Loucy (cell line): ENCODE data around the gene TNS3.

Experiments
- H2AFZ ChIP-seq: fragments of 200-600 bp; sonication (generic); 2 replicates; pipeline ENCODE4 v1.6.0; 2016; ENCODE audit warnings: antibody characterized with exemption, mild to moderate bottlenecking, low read length, moderate library complexity
- H3F3A ChIP-seq: fragments of 200-600 bp; 2 replicates; pipeline ENCODE4 v1.6.0; 2016; ENCODE audit warnings: antibody characterized with exemption, low read depth, mild to moderate bottlenecking
- H3K27me3 ChIP-seq: fragments of 200-600 bp; sonication (generic); 2 replicates; pipeline ENCODE4 v1.6.1; 2014; ENCODE audit warnings: low read length, mild to moderate bottlenecking; ENCODE audit not compliant: insufficient read depth, poor library complexity, severe bottlenecking
- H3K36me3 ChIP-seq: fragments of 200-600 bp; sonication (generic); 2 replicates; pipeline ENCODE4 v1.6.1; 2016; ENCODE audit warnings: low read length; ENCODE audit not compliant: insufficient read depth
- H3K4me1 ChIP-seq: fragments of 200-600 bp; sonication (generic); 2 replicates; pipeline ENCODE4 v1.5.1; 2014; ENCODE audit warnings: low read length, mild to moderate bottlenecking; ENCODE audit not compliant: insufficient read depth, poor library complexity, severe bottlenecking
- H3K4me2 ChIP-seq: fragments of 200-600 bp; sonication (generic); 2 replicates; pipeline ENCODE4 v1.6.0; 2014; ENCODE audit warnings: antibody characterized with exemption, low read length, low read depth, mild to moderate bottlenecking; ENCODE audit not compliant: poor library complexity, severe bottlenecking
- H3K4me3 ChIP-seq: fragments of 200-600 bp; sonication (generic); 2 replicates; pipeline ENCODE4 v1.5.1; 2014; ENCODE audit warnings: low read length, mild to moderate bottlenecking, mixed read lengths; ENCODE audit not compliant: poor library complexity, severe bottlenecking
- H3K79me2 ChIP-seq: fragments of 200-600 bp; sonication (generic); 2 replicates; pipeline ENCODE4 v1.6.1; 2014; ENCODE audit warnings: low read length; ENCODE audit not compliant: insufficient read depth
- H3K9ac ChIP-seq: fragments of 200-600 bp; sonication (generic); 2 replicates; pipeline ENCODE4 v1.6.0; 2014; ENCODE audit warnings: mild to moderate bottlenecking, low read depth, low read length, moderate library complexity; ENCODE audit not compliant: poor library complexity, severe bottlenecking
- H3K9me2 ChIP-seq: fragments of 200-600 bp; sonication (generic); replicated peaks from 2 replicates; pipeline ENCODE4 v1.6.1; 2016; ENCODE audit warnings: low read depth, low read length, mixed read lengths
- H3K9me3 ChIP-seq: fragments of 200-600 bp; sonication (generic); 2 replicates; pipeline ENCODE4 v1.6.1; 2014; ENCODE audit warnings: mild to moderate bottlenecking, antibody characterized with exemption, low read length, low read depth; ENCODE audit not compliant: insufficient read depth
- H4K20me1 ChIP-seq: fragments of 200-600 bp; sonication (generic); 2 replicates; pipeline ENCODE4 v1.6.0; 2014; ENCODE audit warnings: antibody characterized with exemption, low read length, mild to moderate bottlenecking; ENCODE audit not compliant: insufficient read depth, poor library complexity, severe bottlenecking
- CTCF ChIP-seq: fragments of 200-600 bp; sonication (generic); conservative IDR thresholded peaks from 2 replicates; pipeline ENCODE4 v1.5.1; 2014; ENCODE audit warnings: mild to moderate bottlenecking, antibody characterized with exemption, low read length
- EZH2phosphoT487 ChIP-seq: fragments of 200-600 bp; IDR thresholded peaks from 2 replicates; pipeline ENCODE4 v1.6.1; 2018; ENCODE audit warnings: antibody characterized with exemption, mild to moderate bottlenecking, moderate library complexity, borderline replicate concordance

Gene TNS3

GRCh38 chr7:47351233-47352154 lies 230.4 kb downstream of the TNS3 start:
- no peaks in the 10 kb centered on the region for H3K27me3 ChIP-seq
- no peaks in the 10 kb centered on the region for H3F3A ChIP-seq
- H4K20me1 ChIP-seq = no peaks in the 10 kb centered on the region

GRCh38 chr7:47350425-47350824 lies 231.5 kb downstream of the TNS3 start:
- Histone ChIP-seq H3K4me2 (no peak overlapping the region), H3F3A (no peaks in the 10 kb centered on the region), H3K79me2 (no peaks in the 10 kb centered on the region), H3K9me2 (no peaks in the 10 kb centered on the region), H2AFZ (no peak overlapping the region), H3K9ac (no peak overlapping the region), H4K20me1 (no peaks in the 10 kb centered on the region), H3K36me3 (no peaks in the 10 kb centered on the region), H3K27me3 (no peaks in the 10 kb centered on the region), H3K4me3 (no peak overlapping the region), H3K4me1 (no peaks in the 10 kb centered on the region), H3K9me3 (peaks cover 3% of the 10 kb centered on the region; the same call in 1 of the 2 replicates)
- TF ChIP-seq EZH2phosphoT487 = no peak
- no peak for TF ChIP-seq CTCF

More at GRCh38 chr7:47351233-47352154, 230.4 kb downstream of the TNS3 start:
- Histone ChIP-seq H3K9me2 (no peaks in the 10 kb centered on the region), H3K9me3 (peaks cover 3% of the 10 kb centered on the region; the same call in 1 of the 2 replicates), H3K4me3 (no peak overlapping the region), H3K4me1 (no peaks in the 10 kb centered on the region), H3K4me2 (no peak overlapping the region), H3K9ac (no peak overlapping the region), H2AFZ (no peak overlapping the region), H3K36me3 (no peaks in the 10 kb centered on the region), H3K79me2 (no peaks in the 10 kb centered on the region)
- TF ChIP-seq EZH2phosphoT487 = no peak
- no peak for TF ChIP-seq CTCF

GRCh38 chr7:47349401-47349800 lies 232.5 kb downstream of the TNS3 start:
- H3K79me2 ChIP-seq = no peaks in the 10 kb centered on the region
- H3K9me3 ChIP-seq = peaks cover 3% of the 10 kb centered on the region; the same call in 1 of the 2 replicates
- H3F3A ChIP-seq = no peaks in the 10 kb centered on the region

More at GRCh38 chr7:47349401-47349800, 232.5 kb downstream of the TNS3 start:
- Histone ChIP-seq H3K4me3 (no peak overlapping the region), H4K20me1 (no peaks in the 10 kb centered on the region), H3K9ac (no peak overlapping the region), H3K4me1 (no peaks in the 10 kb centered on the region), H3K27me3 (no peaks in the 10 kb centered on the region), H3K9me2 (no peaks in the 10 kb centered on the region), H3K4me2 (no peak overlapping the region), H3K36me3 (no peaks in the 10 kb centered on the region), H2AFZ (no peak overlapping the region)
- TF ChIP-seq EZH2phosphoT487 (no peak), CTCF (no peak)
